Measurements from ENCODE around the gene TMEM98.

The TMEM98 gene

DNA sequence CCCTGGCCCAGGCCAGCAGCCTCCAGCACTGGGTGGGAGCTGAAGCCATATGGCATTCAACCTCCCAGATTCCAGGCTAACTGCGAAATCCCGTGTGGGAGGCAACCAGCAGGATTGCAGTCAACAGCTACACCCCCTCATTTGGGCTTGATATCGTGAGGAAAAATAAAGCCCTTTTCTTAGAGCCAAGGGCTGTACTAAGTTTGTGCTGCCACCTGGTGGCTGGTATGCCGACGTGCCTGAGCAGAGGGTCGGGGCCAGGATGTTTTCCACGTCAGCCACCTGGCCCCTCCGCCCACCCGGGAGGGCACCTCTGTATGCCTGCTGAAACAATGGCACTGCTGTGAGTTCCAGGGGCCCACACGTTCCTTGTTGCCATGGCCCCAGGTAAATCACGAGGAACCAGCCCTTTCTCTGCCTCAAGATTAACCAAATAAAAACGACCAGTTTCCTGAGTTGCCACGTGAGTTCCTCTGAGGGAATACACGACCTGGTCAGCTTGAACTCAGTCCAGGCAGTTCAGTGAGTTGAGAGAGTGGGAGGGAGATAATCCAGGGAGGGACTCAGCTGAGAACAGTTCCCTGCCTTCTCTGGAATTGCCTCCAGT, 9.0 kb downstream of the TMEM98 start:
- Histone ChIP-seq H3K36me3 (ENCODE audit: control insufficient read depth in 1 of 2, insufficient read depth in 2 of 2, low read length in 2 of 2) (peaks cover 34 to 46% of the 10 kb centered on the region in 2 donors), H3K9ac (ENCODE audit: low read depth in 1 of 2, low read length in 2 of 2) (peak overlapping the region; percentile 43 to 46), H3K9me3 (ENCODE audit: control insufficient read depth in 1 of 2, low read length in 2 of 2) (no peaks in the 10 kb centered on the region), H3K4me1 (ENCODE audit: control insufficient read depth in 1 of 2, insufficient read depth in 2 of 2, low read length in 2 of 2) (peaks cover 6 to 15% of the 10 kb centered on the region in 2 donors), H3K27ac (ENCODE audit: low read depth, low read length) (no peak overlapping the region), H3K27me3 (ENCODE audit: control insufficient read depth in 1 of 2, insufficient read depth in 2 of 2, low read length in 2 of 2) (no peaks in the 10 kb centered on the region), H3K4me3 (ENCODE audit: low read depth in 1 of 2, low read length in 2 of 2) (peak overlapping the region in 1 of 2 donors; percentile 17)

DNA sequence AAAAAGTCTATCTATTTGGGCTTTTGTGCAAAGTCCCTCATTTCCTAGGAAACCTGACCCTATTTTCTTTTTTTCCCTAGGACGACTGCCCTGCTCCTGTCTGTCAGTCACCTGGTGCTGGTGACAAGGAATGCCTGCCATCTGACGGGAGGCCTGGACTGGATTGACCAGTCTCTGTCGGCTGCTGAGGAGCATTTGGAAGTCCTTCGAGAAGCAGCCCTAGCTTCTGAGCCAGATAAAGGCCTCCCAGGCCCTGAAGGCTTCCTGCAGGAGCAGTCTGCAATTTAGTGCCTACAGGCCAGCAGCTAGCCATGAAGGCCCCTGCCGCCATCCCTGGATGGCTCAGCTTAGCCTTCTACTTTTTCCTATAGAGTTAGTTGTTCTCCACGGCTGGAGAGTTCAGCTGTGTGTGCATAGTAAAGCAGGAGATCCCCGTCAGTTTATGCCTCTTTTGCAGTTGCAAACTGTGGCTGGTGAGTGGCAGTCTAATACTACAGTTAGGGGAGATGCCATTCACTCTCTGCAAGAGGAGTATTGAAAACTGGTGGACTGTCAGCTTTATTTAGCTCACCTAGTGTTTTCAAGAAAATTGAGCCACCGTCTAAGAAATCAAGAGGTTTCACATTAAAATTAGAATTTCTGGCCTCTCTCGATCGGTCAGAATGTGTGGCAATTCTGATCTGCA, 12.9 kb downstream of the TMEM98 start:
- H3K4me1 ChIP-seq (ENCODE audit: control insufficient read depth in 1 of 2, insufficient read depth in 2 of 2, low read length in 2 of 2): peaks cover 22 to 29% of the 10 kb centered on the region in 2 donors
- no peaks in the 10 kb centered on the region for H3K27me3 ChIP-seq (ENCODE audit: control insufficient read depth in 1 of 2, insufficient read depth in 2 of 2, low read length in 2 of 2)
- no peak overlapping the region for H3K27ac ChIP-seq (ENCODE audit: low read depth, low read length)
- H3K9ac ChIP-seq (ENCODE audit: low read depth in 1 of 2, low read length in 2 of 2): no peak overlapping the region
- H3K9me3 ChIP-seq (ENCODE audit: control insufficient read depth in 1 of 2, low read length in 2 of 2): no peaks in the 10 kb centered on the region
- H3K36me3 ChIP-seq (ENCODE audit: control insufficient read depth in 1 of 2, insufficient read depth in 2 of 2, low read length in 2 of 2): peaks cover 15 to 23% of the 10 kb centered on the region in 2 donors
- H3K4me3 ChIP-seq (ENCODE audit: low read depth in 1 of 2, low read length in 2 of 2): no peak overlapping the region

DNA sequence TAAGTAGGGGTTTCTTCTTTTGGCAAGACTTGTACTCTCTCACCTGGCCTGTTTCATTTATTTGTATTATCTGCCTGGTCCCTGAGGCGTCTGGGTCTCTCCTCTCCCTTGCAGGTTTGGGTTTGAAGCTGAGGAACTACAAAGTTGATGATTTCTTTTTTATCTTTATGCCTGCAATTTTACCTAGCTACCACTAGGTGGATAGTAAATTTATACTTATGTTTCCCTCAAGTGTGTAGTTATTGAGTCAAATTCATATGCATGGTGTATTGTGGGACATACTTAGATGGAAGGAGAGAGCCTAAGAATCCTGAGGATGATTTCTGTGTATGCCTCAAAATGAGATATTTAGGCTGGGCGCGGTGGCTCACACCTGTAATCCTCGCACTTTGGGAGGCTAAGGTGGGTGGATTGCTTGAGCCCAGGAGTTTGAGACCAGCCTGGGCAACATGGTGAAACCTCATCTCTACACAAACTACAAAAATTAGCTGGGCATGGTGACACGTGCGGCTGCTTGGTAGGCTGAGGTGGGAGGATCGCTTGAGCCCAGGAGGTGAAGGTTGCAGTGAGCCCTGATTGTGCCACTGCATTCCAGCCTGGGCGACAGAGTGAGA, 13.6 kb downstream of the TMEM98 start:
- H3K27me3 ChIP-seq (ENCODE audit: control insufficient read depth in 1 of 2, insufficient read depth in 2 of 2, low read length in 2 of 2): no peaks in the 10 kb centered on the region
- peaks cover 15 to 23% of the 10 kb centered on the region in 2 donors for H3K36me3 ChIP-seq (ENCODE audit: control insufficient read depth in 1 of 2, insufficient read depth in 2 of 2, low read length in 2 of 2)
- H3K27ac ChIP-seq (ENCODE audit: low read depth, low read length): no peak overlapping the region
- H3K4me3 ChIP-seq (ENCODE audit: low read depth in 1 of 2, low read length in 2 of 2): no peak overlapping the region
- peaks cover 23 to 31% of the 10 kb centered on the region in 2 donors for H3K4me1 ChIP-seq (ENCODE audit: control insufficient read depth in 1 of 2, insufficient read depth in 2 of 2, low read length in 2 of 2)
- H3K9me3 ChIP-seq (ENCODE audit: control insufficient read depth in 1 of 2, low read length in 2 of 2): no peaks in the 10 kb centered on the region
- H3K9ac ChIP-seq (ENCODE audit: low read depth in 1 of 2, low read length in 2 of 2): no peak overlapping the region

DNA sequence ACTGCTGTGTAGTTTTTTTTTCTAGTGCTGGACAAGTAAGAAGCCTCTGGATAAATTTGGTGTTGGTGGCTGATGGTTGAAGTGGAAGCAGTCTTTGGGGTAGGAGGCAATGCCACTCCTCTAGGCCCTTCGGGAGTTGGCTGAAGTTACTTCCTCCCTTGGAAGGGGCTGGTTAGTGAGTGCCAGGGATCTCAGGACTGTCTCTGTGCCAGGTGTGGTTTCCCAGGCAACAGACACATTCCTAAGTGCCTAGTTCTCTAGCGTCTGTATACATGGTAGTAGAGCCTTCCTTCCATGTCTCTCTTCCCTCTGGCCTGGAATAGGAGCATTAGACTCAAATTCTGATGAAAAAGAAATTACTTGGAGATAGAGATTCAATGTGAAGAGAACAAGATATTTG, 15.3 kb downstream of the TMEM98 start:
- H3K27ac ChIP-seq (ENCODE audit: low read depth, low read length): no peak overlapping the region

DNA sequence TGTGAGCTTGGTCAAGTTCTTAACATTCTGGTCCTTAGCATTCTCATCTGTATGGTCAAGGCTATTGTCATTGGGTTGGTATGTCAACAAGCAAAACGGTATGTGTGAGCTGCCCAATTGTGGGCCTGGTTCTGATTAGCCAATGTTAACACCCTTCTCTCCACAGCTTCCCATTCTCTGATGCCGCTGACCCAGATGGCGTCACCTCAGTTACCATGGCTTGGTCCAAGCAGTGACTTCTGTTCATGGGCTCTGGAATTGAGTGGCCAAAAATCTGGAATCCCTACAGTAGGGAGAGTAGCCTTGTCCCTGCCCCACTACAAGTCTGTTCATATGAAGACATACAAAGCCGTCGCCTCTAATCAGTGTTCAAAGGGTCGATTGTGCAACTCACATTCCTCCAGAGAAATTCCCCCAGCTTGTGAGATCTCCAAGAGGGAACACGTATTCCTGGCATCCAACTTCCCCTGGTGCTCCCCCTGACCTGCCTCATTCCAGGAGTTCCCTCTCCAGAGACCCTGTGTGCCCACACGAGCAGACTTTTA, 15.8 kb downstream of the TMEM98 start:
- Histone ChIP-seq H3K9me3 (ENCODE audit: control insufficient read depth in 1 of 2, low read length in 2 of 2) (no peaks in the 10 kb centered on the region), H3K27ac (ENCODE audit: low read depth, low read length) (no peak overlapping the region), H3K27me3 (ENCODE audit: control insufficient read depth in 1 of 2, insufficient read depth in 2 of 2, low read length in 2 of 2) (no peaks in the 10 kb centered on the region), H3K4me1 (ENCODE audit: control insufficient read depth in 1 of 2, insufficient read depth in 2 of 2, low read length in 2 of 2) (peaks cover 23 to 24% of the 10 kb centered on the region in 2 donors), H3K36me3 (ENCODE audit: control insufficient read depth in 1 of 2, insufficient read depth in 2 of 2, low read length in 2 of 2) (peaks cover 10 to 16% of the 10 kb centered on the region in 2 donors), H3K4me3 (ENCODE audit: low read depth in 1 of 2, low read length in 2 of 2) (no peak overlapping the region), H3K9ac (ENCODE audit: low read depth in 1 of 2, low read length in 2 of 2) (no peak overlapping the region)

More for the DNA sequence above, 15.3 kb downstream of the TMEM98 start:
- H3K4me3 ChIP-seq (ENCODE audit: low read depth in 1 of 2, low read length in 2 of 2): no peak overlapping the region
- H3K9me3 ChIP-seq (ENCODE audit: control insufficient read depth in 1 of 2, low read length in 2 of 2): no peaks in the 10 kb centered on the region
- peaks cover 23 to 24% of the 10 kb centered on the region in 2 donors for H3K4me1 ChIP-seq (ENCODE audit: control insufficient read depth in 1 of 2, insufficient read depth in 2 of 2, low read length in 2 of 2)
- H3K9ac ChIP-seq (ENCODE audit: low read depth in 1 of 2, low read length in 2 of 2): no peak overlapping the region
- H3K27me3 ChIP-seq (ENCODE audit: control insufficient read depth in 1 of 2, insufficient read depth in 2 of 2, low read length in 2 of 2): no peaks in the 10 kb centered on the region
- H3K36me3 ChIP-seq (ENCODE audit: control insufficient read depth in 1 of 2, insufficient read depth in 2 of 2, low read length in 2 of 2): peaks cover 10 to 17% of the 10 kb centered on the region in 2 donors

DNA sequence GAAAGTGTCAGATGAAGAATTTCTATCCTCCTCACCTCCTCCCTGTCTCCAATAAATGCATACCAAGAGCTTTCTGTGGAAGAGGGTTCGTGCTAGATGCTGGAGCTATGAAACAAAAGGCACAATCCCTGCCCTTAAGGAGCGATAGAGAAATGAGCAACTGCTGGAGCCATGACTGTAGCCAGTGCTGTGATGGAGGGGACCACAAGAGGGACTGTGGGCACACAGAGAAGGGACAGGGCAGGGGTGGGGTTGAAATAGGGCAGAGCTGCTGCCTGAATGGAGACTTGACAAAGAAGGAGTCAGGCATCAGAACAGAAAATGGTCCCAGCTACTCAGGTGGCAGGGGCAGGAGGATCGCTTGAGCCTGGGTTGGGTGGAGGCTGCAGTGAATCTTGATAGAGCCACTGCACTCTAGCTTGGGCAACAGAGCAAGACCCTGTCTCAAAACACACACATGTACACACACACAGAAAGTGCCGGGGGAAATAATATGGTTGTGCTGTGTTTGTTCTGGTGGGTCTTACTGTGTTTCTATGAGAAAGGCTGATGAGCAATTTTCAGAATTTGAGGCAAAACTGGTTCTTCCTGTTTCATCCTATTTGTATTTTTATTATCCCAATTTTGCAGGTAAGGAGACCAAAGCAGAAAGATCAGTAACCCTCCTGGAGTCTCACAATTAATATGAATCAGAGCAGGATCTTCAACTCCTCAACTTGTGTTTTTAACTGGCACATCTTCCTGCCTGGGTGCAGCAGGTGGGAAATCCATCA, 16.5 kb downstream of the TMEM98 start:
- Histone ChIP-seq H3K27me3 (ENCODE audit: control insufficient read depth in 1 of 2, insufficient read depth in 2 of 2, low read length in 2 of 2) (no peaks in the 10 kb centered on the region), H3K9ac (ENCODE audit: low read depth in 1 of 2, low read length in 2 of 2) (no peak overlapping the region), H3K27ac (ENCODE audit: low read depth, low read length) (no peak overlapping the region), H3K36me3 (ENCODE audit: control insufficient read depth in 1 of 2, insufficient read depth in 2 of 2, low read length in 2 of 2) (peaks cover 8 to 13% of the 10 kb centered on the region in 2 donors), H3K9me3 (ENCODE audit: control insufficient read depth in 1 of 2, low read length in 2 of 2) (no peaks in the 10 kb centered on the region), H3K4me1 (ENCODE audit: control insufficient read depth in 1 of 2, insufficient read depth in 2 of 2, low read length in 2 of 2) (peaks cover 23 to 24% of the 10 kb centered on the region in 2 donors), H3K4me3 (ENCODE audit: low read depth in 1 of 2, low read length in 2 of 2) (no peak overlapping the region)

DNA sequence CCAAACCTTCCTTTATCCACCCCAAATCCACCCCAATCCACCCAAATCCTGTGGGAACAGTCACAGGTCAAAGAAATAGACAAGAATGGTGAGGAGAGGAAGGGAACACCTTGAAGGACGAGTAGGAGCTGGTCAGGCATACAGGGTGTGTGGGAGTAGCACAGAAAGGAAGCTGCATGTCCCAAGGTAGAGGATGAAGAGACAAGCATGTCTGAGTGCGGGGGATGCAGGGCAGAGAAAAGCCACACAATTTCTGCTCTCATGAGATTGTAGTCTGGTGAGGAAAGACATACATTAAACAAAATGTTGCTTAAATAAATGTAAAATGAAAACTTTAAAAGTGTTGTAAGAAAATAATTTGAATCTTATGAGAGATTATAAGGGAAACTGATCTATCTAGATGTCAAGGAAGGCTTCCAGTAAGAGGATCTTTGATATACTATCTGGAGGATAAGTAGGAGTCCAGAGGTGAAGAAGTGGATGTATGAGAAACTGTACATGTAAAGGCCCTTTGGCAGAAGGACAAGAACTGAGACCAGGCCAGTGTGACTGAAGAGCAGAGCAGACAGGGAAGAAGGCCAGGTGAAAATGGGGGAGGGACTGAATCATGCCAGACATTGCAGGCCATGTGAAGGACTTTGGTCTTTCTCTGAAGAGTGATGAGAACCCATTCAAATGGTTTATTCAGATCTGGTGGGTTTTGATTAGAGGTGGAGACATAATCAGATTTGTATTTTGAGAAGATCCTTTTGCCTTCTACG, 18.6 kb downstream of the TMEM98 start:
- Histone ChIP-seq H3K27me3 (ENCODE audit: control insufficient read depth in 1 of 2, insufficient read depth in 2 of 2, low read length in 2 of 2) (no peaks in the 10 kb centered on the region), H3K4me1 (ENCODE audit: control insufficient read depth in 1 of 2, insufficient read depth in 2 of 2, low read length in 2 of 2) (peaks cover 23 to 24% of the 10 kb centered on the region in 2 donors), H3K9ac (ENCODE audit: low read depth in 1 of 2, low read length in 2 of 2) (no peak overlapping the region), H3K9me3 (ENCODE audit: control insufficient read depth in 1 of 2, low read length in 2 of 2) (no peaks in the 10 kb centered on the region), H3K4me3 (ENCODE audit: low read depth in 1 of 2, low read length in 2 of 2) (no peak overlapping the region), H3K27ac (ENCODE audit: low read depth, low read length) (no peak overlapping the region), H3K36me3 (ENCODE audit: control insufficient read depth in 1 of 2, insufficient read depth in 2 of 2, low read length in 2 of 2) (no peaks in the 10 kb centered on the region)

DNA sequence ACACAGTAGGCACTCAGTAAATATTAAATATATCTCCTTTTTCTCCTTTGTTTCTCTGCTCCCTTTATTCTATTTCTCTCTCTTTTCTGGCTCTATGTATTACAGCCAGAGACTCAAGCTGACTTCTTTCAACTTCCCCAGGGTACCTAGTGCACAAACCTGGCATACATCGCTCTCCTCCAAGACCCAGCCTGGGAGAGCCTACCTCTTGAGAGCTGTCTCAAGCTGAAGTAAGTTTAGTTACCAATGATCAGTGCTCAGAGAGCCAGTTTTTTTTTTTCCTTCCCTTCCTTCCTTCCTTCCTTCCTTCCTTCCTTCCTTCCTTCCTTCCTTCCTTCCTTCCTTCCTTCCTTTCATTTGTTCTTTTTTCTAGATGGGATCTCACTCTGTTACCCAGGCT, 19.8 kb downstream of the TMEM98 start:
- Histone ChIP-seq H3K9ac (ENCODE audit: low read depth in 1 of 2, low read length in 2 of 2) (no peak overlapping the region), H3K36me3 (ENCODE audit: control insufficient read depth in 1 of 2, insufficient read depth in 2 of 2, low read length in 2 of 2) (no peaks in the 10 kb centered on the region), H3K4me3 (ENCODE audit: low read depth in 1 of 2, low read length in 2 of 2) (no peak overlapping the region), H3K4me1 (ENCODE audit: control insufficient read depth in 1 of 2, insufficient read depth in 2 of 2, low read length in 2 of 2) (peaks cover 24 to 28% of the 10 kb centered on the region in 2 donors), H3K9me3 (ENCODE audit: control insufficient read depth in 1 of 2, low read length in 2 of 2) (no peaks in the 10 kb centered on the region), H3K27ac (ENCODE audit: low read depth, low read length) (no peak overlapping the region), H3K27me3 (ENCODE audit: control insufficient read depth in 1 of 2, insufficient read depth in 2 of 2, low read length in 2 of 2) (no peaks in the 10 kb centered on the region)

DNA sequence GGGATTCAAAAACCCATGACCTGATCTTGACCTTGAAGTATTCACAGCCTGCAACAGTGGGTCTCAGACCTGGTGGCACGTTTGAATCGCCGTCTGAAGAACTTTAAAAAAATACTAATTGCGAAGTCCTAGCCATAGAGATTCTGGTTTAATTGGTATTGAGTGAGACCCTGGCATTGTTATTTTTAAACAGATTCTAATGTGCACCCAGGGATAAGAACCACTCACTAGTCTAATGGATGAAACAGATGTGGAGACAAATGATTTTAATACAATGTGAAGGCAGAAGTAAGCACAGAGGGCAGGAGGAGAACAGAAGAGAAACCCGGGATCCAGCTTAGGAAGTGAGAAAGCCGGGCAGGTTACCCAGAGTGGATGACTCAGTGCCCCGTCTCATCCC, 21.2 kb downstream of the TMEM98 start:
- H3K9me3 ChIP-seq (ENCODE audit: control insufficient read depth in 1 of 2, low read length in 2 of 2): no peaks in the 10 kb centered on the region
- H3K27me3 ChIP-seq (ENCODE audit: control insufficient read depth in 1 of 2, insufficient read depth in 2 of 2, low read length in 2 of 2): no peaks in the 10 kb centered on the region
- no peak overlapping the region for H3K27ac ChIP-seq (ENCODE audit: low read depth, low read length)
- H3K4me1 ChIP-seq (ENCODE audit: control insufficient read depth in 1 of 2, insufficient read depth in 2 of 2, low read length in 2 of 2): peaks cover 23 to 27% of the 10 kb centered on the region in 2 donors
- H3K36me3 ChIP-seq (ENCODE audit: control insufficient read depth in 1 of 2, insufficient read depth in 2 of 2, low read length in 2 of 2): no peaks in the 10 kb centered on the region
- H3K9ac ChIP-seq (ENCODE audit: low read depth in 1 of 2, low read length in 2 of 2): no peak overlapping the region
- H3K4me3 ChIP-seq (ENCODE audit: low read depth in 1 of 2, low read length in 2 of 2): no peak overlapping the region

All from duodenal mucosa (tissue), 2 donors.